Spleen (tissue), 11 donors: ENCODE measurements around the gene FGF14. TPM values are rescaled to one million over a fixed set of nuclear protein-coding genes. Genes with fewer than 3 reads are reported as not detected.

Experiments
- DNase-seq: peaks from one replicate; pipeline ENCODE4 v3.0.0-alpha.2; 2020
- H3K27ac ChIP-seq, 8 donors: fragments of 200-600 bp; sonication (generic) in 7 of 8; 1 replicate in 4 of 8; 2 replicates in 4 of 8; pipeline versions ENCODE4 v1.5.0 to v1.8.0; 2016 to 2021; ENCODE audit warnings: inconsistent platforms in 4 of 8, mild to moderate bottlenecking in 4 of 8, moderate library complexity in 1 of 8
- H3K27me3 ChIP-seq, 7 donors: fragments of 200-600 bp; sonication (generic) in 6 of 7; replicated peaks in 1 of 7; 1 replicate in 4 of 7; 2 replicates in 3 of 7; pipeline versions ENCODE4 v1.5.0 to v1.8.0; 2016 to 2021; ENCODE audit warnings: inconsistent platforms in 3 of 7, mild to moderate bottlenecking in 1 of 7
- H3K36me3 ChIP-seq, 6 donors: fragments of 200-600 bp; sonication (generic) in 5 of 6; 1 replicate in 4 of 6; 2 replicates in 2 of 6; pipeline versions ENCODE4 v1.5.0 to v1.8.0; 2016 to 2021; ENCODE audit warnings: inconsistent platforms in 2 of 6
- H3K4me1 ChIP-seq, 6 donors: fragments of 200-600 bp; sonication (generic) in 5 of 6; 1 replicate in 3 of 6; 2 replicates in 3 of 6; pipeline versions ENCODE4 v1.5.0 to v1.8.0; 2016 to 2021; ENCODE audit warnings: inconsistent platforms in 3 of 6
- H3K4me3 ChIP-seq, 8 donors: fragments of 200-600 bp; sonication (generic) in 7 of 8; 1 replicate in 4 of 8; 2 replicates in 4 of 8; pipeline versions ENCODE4 v1.5.0 to v1.8.0; 2016 to 2021; ENCODE audit warnings: inconsistent platforms in 4 of 8, mild to moderate bottlenecking in 4 of 8, moderate library complexity in 2 of 8
- H3K9me3 ChIP-seq, 8 donors: fragments of 200-600 bp; sonication (generic) in 7 of 8; 1 replicate in 4 of 8; 2 replicates in 4 of 8; pipeline versions ENCODE4 v1.5.0 to v1.8.0; 2016 to 2021; ENCODE audit warnings: inconsistent platforms in 4 of 8
- CTCF ChIP-seq, 11 experiments: fragments of 200-600 bp in 7 of 11; fragments of 450-650 bp in 4 of 11; sonication (generic) in 4 of 11; IDR thresholded peaks in 8 of 11; conservative IDR thresholded peaks in 3 of 11; 1 replicate in 7 of 11; 2 replicates in 4 of 11; pipeline versions ENCODE4 v1.4.0 to v1.8.0; 2016 to 2021; ENCODE audit warnings: antibody characterized with exemption in 11 of 11, inconsistent platforms in 4 of 11, mild to moderate bottlenecking in 1 of 11
- POLR2A ChIP-seq, 3 donors: fragments of 450-650 bp; IDR thresholded peaks; one replicate each; pipeline ENCODE4 v1.5.1; 2017; ENCODE audit warnings: antibody characterized with exemption in 3 of 3, mild to moderate bottlenecking in 1 of 3
- POLR2AphosphoS5 ChIP-seq, 3 donors: sonication (generic); formaldehyde crosslinking; IDR thresholded peaks; one replicate each; pipeline ENCODE4 v1.5.1; 2017; ENCODE audit warnings: antibody characterized with exemption in 3 of 3
- WGBS, 5 donors: extraction: QIAGEN DNeasy Blood & Tissue Kit in 3 of 5; methylation state at CpG; one replicate each; pipeline versions ENCODE4 v1.1.5 to v1.1.7; 2013 to 2018; 5-methylcytosine and 5-hydroxymethylcytosine counted together
- intact Hi-C: fragments of 100-400 bp; cut with DNase I; formaldehyde crosslinking; loops from one replicate; pipeline ENCODE4 v1.15.0; 2023; ENCODE audit warnings: low total_unique reads
- polyA plus RNA-seq, 3 donors: library from polyadenylated mRNA; stranded (reverse); fragments of 200-250 nt; gene quantifications; one replicate each; pipeline ENCODE4 v1.2.1, GENCODE V29; 2013
- total RNA-seq, 7 donors: library from RNA; depleted of rRNA in 3 of 7; stranded (reverse); fragments of >200 nt in 3 of 7; fragmentation: NEBNext Ultra II Directional in 4 of 7; extraction: Animal tissue kit (Norgen Biotek cat#: 25700) in 4 of 7; gene quantifications; one replicate each; pipeline versions ENCODE4 v1.1.0 to v1.2.1, GENCODE V29; 2016 to 2021
- donor health status: healthy with polysubstance abuse.
- donor health status: DM: no; HTN: no; CAD: no; lungs with moderate emphysema.
- donor health status: DM: no; HTN: no; CAD: no.
- donor health status: Bipolar disorder and iron deficiency.
- donor health status: healthy.
- donor health status: DM: no; HTN: no; CAD: no.
- donor health status: DM: yes; HTN: yes; CAD: no.

The FGF14 gene
- total and polyA plus RNA-seq, 10 donors, result 0.03 to 1.1 (median 0.05) TPM; not detected in 3

- DNase-seq, result no peak
- intact Hi-C loops, result no loop called here
- no peaks in the 10 kb centered on the region for H3K9me3 ChIP-seq
- H3K4me1 ChIP-seq, result no peaks in the 10 kb centered on the region
- no peak overlapping the region for H3K4me3 ChIP-seq
- 79 to 91% (median 83%) methylated on average over 3 of the region's 3 CpGs for WGBS, 5 donors
- no peaks in the 10 kb centered on the region for H3K36me3 ChIP-seq
- no peaks in the 10 kb centered on the region for H3K27me3 ChIP-seq
- no peak overlapping the region for H3K27ac ChIP-seq
- no peak for TF ChIP-seq CTCF (IDR thresholded peaks at IDR 0.05 in 8 of 11, conservative IDR thresholded peaks at IDR 0.05 in 3 of 11)
- no peak for TF ChIP-seq POLR2AphosphoS5 (IDR thresholded peaks at IDR 0.05)
- no peak for TF ChIP-seq POLR2A (IDR thresholded peaks at IDR 0.05)
These were observed 74.7 kb downstream of the FGF14 start for GRCh38 chr13:102327119-102327617.

GRCh38 chr13:102326381-102327118 is 75.3 kb downstream of the FGF14 start:
- no peaks in the 10 kb centered on the region for H3K27me3 ChIP-seq
- no peaks in the 10 kb centered on the region for H3K36me3 ChIP-seq
- TF ChIP-seq POLR2AphosphoS5 (IDR thresholded peaks at IDR 0.05) (no peak), POLR2A (IDR thresholded peaks at IDR 0.05) (no peak), CTCF (IDR thresholded peaks at IDR 0.05 in 8 of 11, conservative IDR thresholded peaks at IDR 0.05 in 3 of 11) (no peak)
- DNase-seq, result no peak
- no peak overlapping the region for H3K4me3 ChIP-seq
- H3K9me3 ChIP-seq, result no peaks in the 10 kb centered on the region
- H3K27ac ChIP-seq, result no peak overlapping the region
- H3K4me1 ChIP-seq, result no peaks in the 10 kb centered on the region
- 78 to 93% (median 85%) methylated on average over 2 of the region's 2 CpGs for WGBS, 5 donors
- intact Hi-C loops, result no loop called here

- Histone ChIP-seq H3K9me3 (no peaks in the 10 kb centered on the region), H3K27me3 (no peaks in the 10 kb centered on the region), H3K27ac (no peak overlapping the region), H3K4me1 (no peaks in the 10 kb centered on the region), H3K4me3 (no peak overlapping the region), H3K36me3 (no peaks in the 10 kb centered on the region)
- intact Hi-C loops, result no loop called here
- no peak for DNase-seq
- WGBS, 5 donors, result 43 to 53% (median 46%) methylated on average over 5 of the region's 5 CpGs
- no peak for TF ChIP-seq POLR2AphosphoS5 (IDR thresholded peaks at IDR 0.05)
- TF ChIP-seq CTCF (IDR thresholded peaks at IDR 0.05 in 8 of 11, conservative IDR thresholded peaks at IDR 0.05 in 3 of 11), result no peak
- TF ChIP-seq POLR2A (IDR thresholded peaks at IDR 0.05), result no peak
These were observed 76.5 kb downstream of the FGF14 start for GRCh38 chr13:102325321-102325720.

GRCh38 chr13:102323505-102323904 is 78.3 kb downstream of the FGF14 start:
- intact Hi-C loops, result no loop called here
- WGBS, 5 donors, result 81 to 90% (median 85%) methylated on average over 1 of the region's 1 CpG
- H3K36me3 ChIP-seq, result no peaks in the 10 kb centered on the region
- no peak overlapping the region for H3K4me3 ChIP-seq
- no peaks in the 10 kb centered on the region for H3K27me3 ChIP-seq
- H3K27ac ChIP-seq, result no peak overlapping the region
- no peak for TF ChIP-seq POLR2AphosphoS5 (IDR thresholded peaks at IDR 0.05)
- TF ChIP-seq POLR2A (IDR thresholded peaks at IDR 0.05), result no peak
- TF ChIP-seq CTCF (IDR thresholded peaks at IDR 0.05 in 8 of 11, conservative IDR thresholded peaks at IDR 0.05 in 3 of 11), result no peak
- H3K9me3 ChIP-seq, result no peaks in the 10 kb centered on the region
- H3K4me1 ChIP-seq, result no peaks in the 10 kb centered on the region
- DNase-seq, result no peak
